OCI-LY7 (cell line): ENCODE data around the gene PCTP.

Experiments
- CTCF ChIP-seq: fragments of 200-600 bp; sonication (generic); conservative IDR thresholded peaks from 2 replicates; pipeline ENCODE4 v1.5.1; 2014; ENCODE audit warnings: mild to moderate bottlenecking, antibody characterized with exemption, low read length, moderate library complexity, mixed read lengths
- EZH2phosphoT487 ChIP-seq: fragments of 200-600 bp; sonication (generic); IDR thresholded peaks from 2 replicates; pipeline ENCODE4 v1.6.1; 2018; ENCODE audit warnings: low read depth, borderline replicate concordance, mild to moderate bottlenecking, mixed run types, antibody characterized with exemption, low read length, moderate library complexity, mixed read lengths

DNA sequence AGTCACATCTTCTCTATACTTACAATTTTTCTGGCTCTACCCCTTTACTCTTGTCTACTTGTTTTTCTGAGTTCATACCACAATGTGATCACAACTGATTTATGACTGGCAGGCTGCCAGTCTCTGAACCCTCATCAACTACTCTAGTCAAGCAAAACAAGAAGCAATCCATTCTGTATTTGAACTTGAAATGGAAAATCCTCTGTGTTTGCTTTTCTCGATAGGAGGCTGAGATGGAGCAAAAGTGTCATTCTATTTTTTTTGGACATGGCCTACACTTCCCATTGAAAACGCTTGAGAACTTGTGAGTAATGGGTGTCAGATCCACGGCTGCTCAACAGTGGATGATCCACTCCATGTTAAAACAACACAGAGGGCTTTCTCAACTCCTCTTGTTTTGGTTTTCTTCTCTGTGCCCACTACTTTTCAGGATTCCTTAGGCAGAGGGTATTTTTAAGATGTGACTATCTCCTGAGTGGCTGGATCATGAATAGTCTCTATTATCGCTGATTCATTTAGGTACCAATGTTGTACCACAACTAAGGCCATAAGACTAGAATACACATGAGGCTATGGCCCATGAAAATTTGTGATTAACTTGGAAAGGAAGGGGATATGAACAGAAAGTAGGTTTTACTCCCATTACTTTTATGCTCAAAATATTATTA, 39.9 kb upstream of the PCTP start:
- TF ChIP-seq CTCF (no peak), EZH2phosphoT487 (no peak)
